ENCODE data around the gene PDCD10. TPM values are rescaled to one million over a fixed set of nuclear protein-coding genes. Genes with fewer than 3 reads are reported as not detected.

The PDCD10 gene
- total RNA-seq, 2 donors from 2014 or later, result 60.3 to 75.5 TPM

- peaks cover 44 to 91% of the 10 kb centered on the region in 2 donors for H3K36me3 Mint-ChIP-seq
- no peak overlapping the region for H3K27ac Mint-ChIP-seq
- no peak for DNase-seq (ENCODE audit: low spot score in 2 of 2)
- no peak for ATAC-seq
- peaks cover 0 to 11% of the 10 kb centered on the region in 2 donors for H3K9me3 Mint-ChIP-seq
Observed at GRCh38 chr3:167714871-167715270, 19.8 kb downstream of the PDCD10 start.

- DNase-seq (ENCODE audit: low spot score in 2 of 2) (no peak), ATAC-seq (no peak)
- Mint-ChIP-seq H3K27ac (peak overlapping the region in 1 of 2 donors; percentile 86), H3K36me3 (peaks cover 41 to 81% of the 10 kb centered on the region in 2 donors), H3K9me3 (peaks cover 0 to 11% of the 10 kb centered on the region in 2 donors)
Observed at GRCh38 chr3:167712445-167712844, 22.2 kb downstream of the PDCD10 start.

- no peak for ATAC-seq
- no peak for DNase-seq (ENCODE audit: low spot score in 2 of 2)
- H3K27ac Mint-ChIP-seq, result no peak overlapping the region
- peaks cover 41 to 76% of the 10 kb centered on the region in 2 donors for H3K36me3 Mint-ChIP-seq
- peaks cover 0 to 11% of the 10 kb centered on the region in 2 donors for H3K9me3 Mint-ChIP-seq
Observed at GRCh38 chr3:167711439-167711838, 23.3 kb downstream of the PDCD10 start.

- Mint-ChIP-seq H3K9me3 (peaks cover 0 to 11% of the 10 kb centered on the region in 2 donors), H3K27ac (peak overlapping the region in 1 of 2 donors; percentile 8), H3K36me3 (peaks cover 35 to 74% of the 10 kb centered on the region in 2 donors)
- ATAC-seq, result no peak
- DNase-seq (ENCODE audit: low spot score in 2 of 2), result no peak
Observed at GRCh38 chr3:167710552-167710951, 24.1 kb downstream of the PDCD10 start.

- no peak overlapping the region for H3K27ac Mint-ChIP-seq
- H3K36me3 Mint-ChIP-seq, result peaks cover 35 to 67% of the 10 kb centered on the region in 2 donors
- DNase-seq (ENCODE audit: low spot score in 2 of 2) (no peak), ATAC-seq (no peak)
- H3K9me3 Mint-ChIP-seq, result peaks cover 0 to 11% of the 10 kb centered on the region in 2 donors
Observed at GRCh38 chr3:167709690-167710089, 25.0 kb downstream of the PDCD10 start.

- peaks cover 30% of the 10 kb centered on the region in 2 donors for H3K36me3 Mint-ChIP-seq
- ATAC-seq (no peak), DNase-seq (ENCODE audit: low spot score in 2 of 2) (no peak)
- H3K27ac Mint-ChIP-seq, result no peak overlapping the region
- H3K9me3 Mint-ChIP-seq, result no peaks in the 10 kb centered on the region
Observed at GRCh38 chr3:167705840-167706239, 28.9 kb downstream of the PDCD10 start.

GRCh38 chr3:167700926-167701325, 33.8 kb downstream of the PDCD10 start:
- peak overlapping the region in 1 of 2 donors; percentile 4 for H3K27ac Mint-ChIP-seq
- no peaks in the 10 kb centered on the region for H3K9me3 Mint-ChIP-seq
- peaks cover 4 to 5% of the 10 kb centered on the region in 2 donors for H3K36me3 Mint-ChIP-seq
- ATAC-seq (no peak), DNase-seq (ENCODE audit: low spot score in 2 of 2) (no peak)

GRCh38 chr3:167700046-167700445, 34.6 kb downstream of the PDCD10 start:
- peaks cover 0 to 5% of the 10 kb centered on the region in 2 donors for H3K36me3 Mint-ChIP-seq
- H3K27ac Mint-ChIP-seq, result no peak overlapping the region
- DNase-seq (ENCODE audit: low spot score in 2 of 2) (no peak), ATAC-seq (no peak)
- H3K9me3 Mint-ChIP-seq, result no peaks in the 10 kb centered on the region

GRCh38 chr3:167694121-167694520, 40.6 kb downstream of the PDCD10 start:
- peaks cover 13 to 24% of the 10 kb centered on the region in 2 donors for H3K36me3 Mint-ChIP-seq
- ATAC-seq, result no peak

GRCh38 chr3:167691366-167691765, 43.3 kb downstream of the PDCD10 start:
- ATAC-seq (peak; percentile 98 to 100), DNase-seq (ENCODE audit: low spot score in 2 of 2) (peak in 1 of 2 donors; percentile 33)
- no peaks in the 10 kb centered on the region for H3K9me3 Mint-ChIP-seq
- peaks cover 13 to 25% of the 10 kb centered on the region in 2 donors for H3K36me3 Mint-ChIP-seq
- no peak overlapping the region for H3K27ac Mint-ChIP-seq

More at GRCh38 chr3:167694121-167694520, 40.6 kb downstream of the PDCD10 start:
- H3K9me3 Mint-ChIP-seq, result no peaks in the 10 kb centered on the region
- H3K27ac Mint-ChIP-seq, result no peak overlapping the region
- DNase-seq (ENCODE audit: low spot score in 2 of 2), result no peak

GRCh38 chr3:167684388-167684993, 50.2 kb downstream of the PDCD10 start:
- peaks cover 5 to 24% of the 10 kb centered on the region in 2 donors for H3K36me3 Mint-ChIP-seq

GRCh38 chr3:167679526-167679925, 55.2 kb downstream of the PDCD10 start:
- H3K36me3 Mint-ChIP-seq, result peaks cover 36 to 65% of the 10 kb centered on the region in 2 donors
- DNase-seq (ENCODE audit: low spot score in 2 of 2), result no peak
- no peak overlapping the region for H3K27ac Mint-ChIP-seq
- H3K9me3 Mint-ChIP-seq, result peaks cover 21 to 24% of the 10 kb centered on the region in 2 donors
- ATAC-seq, result no peak

More at GRCh38 chr3:167684388-167684993, 50.2 kb downstream of the PDCD10 start:
- Mint-ChIP-seq H3K9me3 (no peaks in the 10 kb centered on the region), H3K27ac (no peak overlapping the region)
- DNase-seq (ENCODE audit: low spot score in 2 of 2), result peak in 1 of 2 donors; percentile 71
- peak; percentile 52 to 67 for ATAC-seq

- Mint-ChIP-seq H3K9me3 (peaks cover 27 to 32% of the 10 kb centered on the region in 2 donors), H3K27ac (peak overlapping the region in 1 of 2 donors; percentile 6), H3K36me3 (peaks cover 45 to 68% of the 10 kb centered on the region in 2 donors)
- DNase-seq (ENCODE audit: low spot score in 2 of 2) (no peak), ATAC-seq (no peak)
Observed at GRCh38 chr3:167675848-167676247, 58.8 kb downstream of the PDCD10 start.

GRCh38 chr3:167673221-167673620, 61.5 kb downstream of the PDCD10 start:
- Mint-ChIP-seq H3K36me3 (peaks cover 39 to 44% of the 10 kb centered on the region in 2 donors), H3K27ac (no peak overlapping the region), H3K9me3 (peaks cover 27 to 32% of the 10 kb centered on the region in 2 donors)
- DNase-seq (ENCODE audit: low spot score in 2 of 2) (no peak), ATAC-seq (no peak)

- no peak for DNase-seq (ENCODE audit: low spot score in 2 of 2)
- Mint-ChIP-seq H3K27ac (no peak overlapping the region), H3K9me3 (peaks cover 22 to 28% of the 10 kb centered on the region in 2 donors), H3K36me3 (peaks cover 33 to 34% of the 10 kb centered on the region in 2 donors)
- no peak for ATAC-seq
Observed at GRCh38 chr3:167671878-167672427, 62.7 kb downstream of the PDCD10 start.

GRCh38 chr3:167669699-167670098, 65.0 kb downstream of the PDCD10 start:
- H3K27ac Mint-ChIP-seq, result no peak overlapping the region
- H3K36me3 Mint-ChIP-seq, result peaks cover 10 to 11% of the 10 kb centered on the region in 2 donors
- DNase-seq (ENCODE audit: low spot score in 2 of 2), result no peak
- peaks cover 8 to 13% of the 10 kb centered on the region in 2 donors for H3K9me3 Mint-ChIP-seq
- ATAC-seq, result no peak

GRCh38 chr3:167668651-167669050, 66.0 kb downstream of the PDCD10 start:
- Mint-ChIP-seq H3K27ac (no peak overlapping the region), H3K36me3 (peaks cover 0 to under 1% of the 10 kb centered on the region in 2 donors), H3K9me3 (peaks cover 4 to 10% of the 10 kb centered on the region in 2 donors)
- no peak for DNase-seq (ENCODE audit: low spot score in 2 of 2)
- no peak for ATAC-seq
